Measurements from ENCODE around the gene PLD6.

Gene PLD6

GRCh38 chr17:17152385-17152784, 53.7 kb downstream of the PLD6 start:
- DNase-seq: peak; percentile 31

GRCh38 chr17:17151962-17152361, 54.2 kb downstream of the PLD6 start:
- DNase-seq: peak; percentile 97

DNA sequence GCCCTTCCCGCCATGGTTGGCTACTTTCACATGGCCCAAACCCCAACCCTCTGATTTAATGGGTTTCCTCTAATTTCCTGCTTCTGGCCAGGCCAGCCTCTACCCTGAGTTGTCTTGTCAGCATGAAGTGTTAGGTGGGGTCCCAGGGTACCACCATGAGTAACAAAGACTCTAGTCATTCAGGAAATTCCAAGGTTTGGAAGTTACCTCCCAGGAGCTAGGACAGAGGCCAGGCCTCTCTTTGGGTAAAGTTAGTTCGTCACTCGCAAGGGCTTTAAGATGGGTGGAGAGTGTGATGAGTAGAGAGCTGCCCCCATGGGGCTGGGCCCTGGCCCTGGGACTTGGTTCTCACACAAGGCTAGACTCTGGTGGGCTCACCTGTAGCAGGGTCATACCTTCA, 54.6 kb downstream of the PLD6 start:
- peak; percentile 74 for DNase-seq

GRCh38 chr17:17151055-17151454, 55.1 kb downstream of the PLD6 start:
- DNase-seq: peak; percentile 92
